Activated CD4-positive, alpha-beta memory T cell treated with anti-CD3 and anti-CD28 coated beads, Interleukin-2, amount 10 ng/mL, durations not matched to agents 7 days and 5 days (primary cell): Measurements from ENCODE around the gene ADGRD1. TPM values are rescaled to one million over a fixed set of nuclear protein-coding genes. Genes with fewer than 3 reads are reported as not detected.

Experiments
- CTCF ChIA-PET: fragments of 350-600 bp; sonication (Branson Sonifier 250); formaldehyde crosslinking; loops from one replicate; lab custom pipeline; 2021; ENCODE audit warnings: antibody characterized with exemption, inconsistent platforms; lab: Charles Lee
- POLR2A ChIA-PET: fragments of 350-600 bp; sonication (Branson Sonifier 250); formaldehyde crosslinking; loops from one replicate; lab custom pipeline; 2021; ENCODE audit warnings: antibody characterized with exemption; lab: Charles Lee
- DNase-seq: peaks from one replicate; pipeline ENCODE4 v3.0.0-alpha.2; 2020
- H3K27ac Mint-ChIP-seq: one replicate; pipeline ENCODE4 v1.8.0; 2021; ENCODE audit warnings: mild to moderate bottlenecking, mixed read lengths
- H3K27me3 Mint-ChIP-seq: one replicate; pipeline ENCODE4 v1.8.0; 2021; ENCODE audit warnings: mixed read lengths
- H3K36me3 Mint-ChIP-seq: one replicate; pipeline ENCODE4 v1.8.0; 2021; ENCODE audit warnings: low read depth, mixed read lengths
- H3K4me1 Mint-ChIP-seq: one replicate; pipeline ENCODE4 v1.8.0; 2021; ENCODE audit warnings: mixed read lengths
- H3K4me3 Mint-ChIP-seq: one replicate; pipeline ENCODE4 v1.8.0; 2021; ENCODE audit warnings: mild to moderate bottlenecking, mixed read lengths
- H3K9me3 Mint-ChIP-seq: one replicate; pipeline ENCODE4 v1.8.0; 2021; ENCODE audit warnings: mixed read lengths
- total RNA-seq, 2 experiments: library from RNA; stranded (reverse); gene quantifications; one replicate each; pipeline ENCODE4 v1.2.3, GENCODE V29; 2021

Gene ADGRD1
- total RNA-seq, 2 experiments from 2014 or later = 0.23 TPM; not detected in 1

- Mint-ChIP-seq H3K27me3 (no peaks in the 10 kb centered on the region), H3K27ac (no peak overlapping the region), H3K4me3 (no peak overlapping the region), H3K36me3 (no peaks in the 10 kb centered on the region), H3K9me3 (peaks cover 10% of the 10 kb centered on the region), H3K4me1 (no peaks in the 10 kb centered on the region)
- CTCF ChIA-PET = no interaction called here
- POLR2A ChIA-PET = no interaction called here
- no peak for DNase-seq
Observed at GRCh38 chr12:131001493-131001892, 47.8 kb downstream of the ADGRD1 start.

- no peak for DNase-seq
- Mint-ChIP-seq H3K36me3 (no peaks in the 10 kb centered on the region), H3K27ac (no peak overlapping the region), H3K27me3 (no peaks in the 10 kb centered on the region), H3K9me3 (peaks cover 10% of the 10 kb centered on the region), H3K4me1 (no peaks in the 10 kb centered on the region), H3K4me3 (no peak overlapping the region)
- POLR2A ChIA-PET = no interaction called here
- CTCF ChIA-PET = interaction anchor here (0.5 kb wide), 1 partner anchor 178 kb away, joined by 3 read pairs; no protein-coding TSS in a partner anchor
Observed at GRCh38 chr12:131002216-131002631, 48.5 kb downstream of the ADGRD1 start.

GRCh38 chr12:131003036-131003715, 49.5 kb downstream of the ADGRD1 start:
- no peak for DNase-seq
- no peaks in the 10 kb centered on the region for H3K4me1 Mint-ChIP-seq
- peaks cover 10% of the 10 kb centered on the region for H3K9me3 Mint-ChIP-seq
- H3K27ac Mint-ChIP-seq = no peak overlapping the region
- no peak overlapping the region for H3K4me3 Mint-ChIP-seq
- no peaks in the 10 kb centered on the region for H3K36me3 Mint-ChIP-seq
- POLR2A ChIA-PET = no interaction called here
- H3K27me3 Mint-ChIP-seq = no peaks in the 10 kb centered on the region
- CTCF ChIA-PET = no interaction called here

- POLR2A ChIA-PET = no interaction called here
- Mint-ChIP-seq H3K36me3 (no peaks in the 10 kb centered on the region), H3K4me1 (no peaks in the 10 kb centered on the region), H3K9me3 (peaks cover 8% of the 10 kb centered on the region), H3K27ac (no peak overlapping the region), H3K4me3 (no peak overlapping the region), H3K27me3 (no peaks in the 10 kb centered on the region)
- CTCF ChIA-PET = no interaction called here
- DNase-seq = no peak
Observed at GRCh38 chr12:131003716-131004045, 50.0 kb downstream of the ADGRD1 start.

- H3K36me3 Mint-ChIP-seq = no peaks in the 10 kb centered on the region
- H3K9me3 Mint-ChIP-seq = peaks cover 5% of the 10 kb centered on the region
- H3K27me3 Mint-ChIP-seq = no peaks in the 10 kb centered on the region
- POLR2A ChIA-PET = no interaction called here
- H3K4me3 Mint-ChIP-seq = no peak overlapping the region
- no peak overlapping the region for H3K27ac Mint-ChIP-seq
- H3K4me1 Mint-ChIP-seq = no peaks in the 10 kb centered on the region
- DNase-seq = no peak
- CTCF ChIA-PET = no interaction called here
Observed at GRCh38 chr12:131004166-131004565, 50.5 kb downstream of the ADGRD1 start.

- CTCF ChIA-PET = no interaction called here
- Mint-ChIP-seq H3K4me3 (no peak overlapping the region), H3K27ac (no peak overlapping the region), H3K9me3 (no peaks in the 10 kb centered on the region), H3K4me1 (no peaks in the 10 kb centered on the region), H3K36me3 (no peaks in the 10 kb centered on the region), H3K27me3 (no peaks in the 10 kb centered on the region)
- POLR2A ChIA-PET = no interaction called here
- DNase-seq = no peak
Observed at GRCh38 chr12:131005161-131006035, 51.7 kb downstream of the ADGRD1 start.

- no peak overlapping the region for H3K4me3 Mint-ChIP-seq
- H3K27me3 Mint-ChIP-seq = no peaks in the 10 kb centered on the region
- ChIA-PET CTCF (no interaction called here), POLR2A (no interaction called here)
- H3K36me3 Mint-ChIP-seq = no peaks in the 10 kb centered on the region
- H3K9me3 Mint-ChIP-seq = no peaks in the 10 kb centered on the region
- H3K27ac Mint-ChIP-seq = no peak overlapping the region
- DNase-seq = no peak
- H3K4me1 Mint-ChIP-seq = no peaks in the 10 kb centered on the region
Observed at GRCh38 chr12:131006036-131006735, 52.5 kb downstream of the ADGRD1 start.

GRCh38 chr12:131007031-131007739, 53.5 kb downstream of the ADGRD1 start:
- no peak for DNase-seq
- ChIA-PET POLR2A (no interaction called here), CTCF (no interaction called here)
- Mint-ChIP-seq H3K27me3 (no peaks in the 10 kb centered on the region), H3K4me1 (no peaks in the 10 kb centered on the region), H3K27ac (no peak overlapping the region), H3K9me3 (no peaks in the 10 kb centered on the region), H3K4me3 (no peak overlapping the region), H3K36me3 (no peaks in the 10 kb centered on the region)

- Mint-ChIP-seq H3K27ac (no peak overlapping the region), H3K36me3 (no peaks in the 10 kb centered on the region), H3K4me1 (no peaks in the 10 kb centered on the region), H3K9me3 (no peaks in the 10 kb centered on the region), H3K4me3 (no peak overlapping the region), H3K27me3 (no peaks in the 10 kb centered on the region)
- ChIA-PET POLR2A (no interaction called here), CTCF (no interaction called here)
- no peak for DNase-seq
Observed at GRCh38 chr12:131007740-131008117, 54.0 kb downstream of the ADGRD1 start.

- CTCF ChIA-PET = no interaction called here
- H3K9me3 Mint-ChIP-seq = no peaks in the 10 kb centered on the region
Observed at GRCh38 chr12:131008131-131008912, 54.6 kb downstream of the ADGRD1 start.

GRCh38 chr12:131008913-131009270, 55.2 kb downstream of the ADGRD1 start:
- Mint-ChIP-seq H3K9me3 (no peaks in the 10 kb centered on the region), H3K27ac (no peak overlapping the region), H3K4me3 (no peak overlapping the region), H3K27me3 (no peaks in the 10 kb centered on the region), H3K4me1 (no peaks in the 10 kb centered on the region), H3K36me3 (no peaks in the 10 kb centered on the region)
- ChIA-PET POLR2A (no interaction called here), CTCF (no interaction called here)
- DNase-seq = no peak

More at GRCh38 chr12:131008131-131008912, 54.6 kb downstream of the ADGRD1 start:
- Mint-ChIP-seq H3K27me3 (no peaks in the 10 kb centered on the region), H3K4me1 (no peaks in the 10 kb centered on the region), H3K27ac (no peak overlapping the region), H3K36me3 (no peaks in the 10 kb centered on the region), H3K4me3 (no peak overlapping the region)
- DNase-seq = no peak
- POLR2A ChIA-PET = no interaction called here

GRCh38 chr12:131009595-131010395, 56.1 kb downstream of the ADGRD1 start:
- Mint-ChIP-seq H3K9me3 (no peaks in the 10 kb centered on the region), H3K4me1 (no peaks in the 10 kb centered on the region), H3K4me3 (no peak overlapping the region), H3K27ac (no peak overlapping the region), H3K36me3 (no peaks in the 10 kb centered on the region), H3K27me3 (no peaks in the 10 kb centered on the region)
- ChIA-PET CTCF (no interaction called here), POLR2A (no interaction called here)
- no peak for DNase-seq
